HG03571 (cell line): ENCODE data around the gene TSPEAR.

Source experiments
- ATAC-seq: cut with Tn5 transposase; IDR thresholded peaks from one replicate; pipeline ENCODE4 v1.9.1; 2021; ENCODE audit not compliant: unreplicated experiment

The TSPEAR gene

GRCh38 chr21:44458971-44459711 is 252.2 kb downstream of the TSPEAR start:
- ATAC-seq, result no peak

GRCh38 chr21:44456915-44457736 is 254.2 kb downstream of the TSPEAR start:
- no peak for ATAC-seq

- ATAC-seq, result no peak
These were observed 255.0 kb downstream of the TSPEAR start for GRCh38 chr21:44456214-44456914.

- ATAC-seq, result peak; percentile 34
These were observed 255.7 kb downstream of the TSPEAR start for GRCh38 chr21:44455524-44456213.

- ATAC-seq, result peak; percentile 40
These were observed 256.4 kb downstream of the TSPEAR start, which contains the start of gene LRRC3 for GRCh38 chr21:44454747-44455523. Gene LRRC3 (plus strand): TSS chr21:44455510. CDS start chr21:44456645, 1,135 bp downstream.

- ATAC-seq, result no peak
These were observed 257.3 kb downstream of the TSPEAR start for GRCh38 chr21:44454058-44454457.

GRCh38 chr21:44453120-44453519 is 258.3 kb downstream of the TSPEAR start:
- no peak for ATAC-seq

- ATAC-seq, result no peak
These were observed 260.4 kb downstream of the TSPEAR start for GRCh38 chr21:44450999-44451398.

- no peak for ATAC-seq
These were observed 261.0 kb downstream of the TSPEAR start for GRCh38 chr21:44450402-44450801.

GRCh38 chr21:44449473-44450363 is 261.7 kb downstream of the TSPEAR start:
- no peak for ATAC-seq

- no peak for ATAC-seq
These were observed 262.7 kb downstream of the TSPEAR start for GRCh38 chr21:44448651-44449131.
